OCI-LY7 (cell line): ENCODE measurements around the gene PRIM1. TPM values are rescaled to one million over a fixed set of nuclear protein-coding genes. Genes with fewer than 3 reads are reported as not detected.
"Not testable (repeated sequence)": the region's sequence is repeated elsewhere in the genome, so short reads cannot be mapped to it uniquely, and the experiment has no call there.

ENCODE experiments used
- BruUV-seq: library from RNA; stranded (reverse); fragments of 400-500 nt; replicated peaks from 2 replicates; lab custom pipeline; 2021; lab: Mats Ljungman, UMichigan
- CTCF ChIA-PET: fragments of 300-600 bp; sonication (Branson Sonifier 250); formaldehyde crosslinking; loops from one replicate; lab custom pipeline; 2022; ENCODE audit warnings: antibody characterized with exemption; ENCODE audit not compliant: unreplicated experiment; lab: Charles Lee
- POLR2A ChIA-PET: fragments of 300-600 bp; sonication (Branson Sonifier 250); formaldehyde crosslinking; loops from one replicate; lab custom pipeline; 2022; ENCODE audit warnings: antibody characterized with exemption; lab: Charles Lee
- DNase-seq: peaks from one replicate; pipeline ENCODE4 v3.0.0-alpha.2; 2015; ENCODE audit warnings: low spot score
- H2AFZ ChIP-seq: fragments of 200-600 bp; sonication (generic), shearing (Covaris generic); 2 replicates; pipeline ENCODE4 v1.6.1; 2014; ENCODE audit warnings: mild to moderate bottlenecking, antibody characterized with exemption, low read length, moderate library complexity
- H3K27ac ChIP-seq: fragments of 200-600 bp; sonication (generic); 2 replicates; pipeline ENCODE4 v1.5.1; 2014; ENCODE audit warnings: mixed run types, low read depth, mild to moderate bottlenecking, moderate library complexity, low read length, inconsistent platforms; ENCODE audit not compliant: poor library complexity, severe bottlenecking
- H3K36me3 ChIP-seq: fragments of 200-600 bp; sonication (generic); 2 replicates; pipeline ENCODE4 v1.6.1; 2014; ENCODE audit warnings: mild to moderate bottlenecking, antibody characterized with exemption, low read length, moderate library complexity, mixed read lengths; ENCODE audit not compliant: insufficient read depth
- H3K4me1 ChIP-seq: fragments of 200-600 bp; sonication (generic); 2 replicates; pipeline ENCODE4 v1.5.1; 2014; ENCODE audit warnings: mild to moderate bottlenecking, low read length; ENCODE audit not compliant: insufficient read depth, poor library complexity, severe bottlenecking
- H3K4me2 ChIP-seq: fragments of 200-600 bp; sonication (generic); 2 replicates; pipeline ENCODE4 v1.6.1; 2014; ENCODE audit warnings: mild to moderate bottlenecking, low read length
- H3K4me3 ChIP-seq: fragments of 200-600 bp; sonication (generic); 2 replicates; pipeline ENCODE4 v1.5.1; 2014; ENCODE audit warnings: mild to moderate bottlenecking, low read depth, low read length; ENCODE audit not compliant: poor library complexity, severe bottlenecking
- H3K79me2 ChIP-seq: fragments of 200-600 bp; sonication (generic); 2 replicates; pipeline ENCODE4 v1.6.1; 2016; ENCODE audit warnings: low read depth, mild to moderate bottlenecking, low read length, moderate library complexity, mixed read lengths; ENCODE audit not compliant: insufficient read depth
- H3K9me2 ChIP-seq: fragments of 200-600 bp; sonication (generic); 2 replicates; pipeline ENCODE4 v1.6.1; 2016; ENCODE audit warnings: mild to moderate bottlenecking, low read length, mixed read lengths; ENCODE audit not compliant: insufficient read depth
- H3K9me3 ChIP-seq: fragments of 200-600 bp; sonication (generic); 2 replicates; pipeline ENCODE4 v1.6.1; 2014; ENCODE audit warnings: mild to moderate bottlenecking, mixed run types, low read length, mixed read lengths
- H4K20me1 ChIP-seq: fragments of 200-600 bp; sonication (generic); 2 replicates; pipeline ENCODE4 v1.6.1; 2014; ENCODE audit warnings: mild to moderate bottlenecking, antibody characterized with exemption, low read length, moderate library complexity, mixed read lengths; ENCODE audit not compliant: insufficient read depth
- CTCF ChIP-seq: fragments of 200-600 bp; sonication (generic); conservative IDR thresholded peaks from 2 replicates; pipeline ENCODE4 v1.5.1; 2014; ENCODE audit warnings: mild to moderate bottlenecking, antibody characterized with exemption, low read length, moderate library complexity, mixed read lengths
- EZH2phosphoT487 ChIP-seq: fragments of 200-600 bp; sonication (generic); IDR thresholded peaks from 2 replicates; pipeline ENCODE4 v1.6.1; 2018; ENCODE audit warnings: low read depth, borderline replicate concordance, mild to moderate bottlenecking, mixed run types, antibody characterized with exemption, low read length, moderate library complexity, mixed read lengths
- intact Hi-C: fragments of 100-400 bp; cut with micrococcal nuclease; formaldehyde crosslinking; loops from one replicate; pipeline ENCODE4 v1.10.0; 2022; ENCODE audit not compliant: unreplicated experiment
- total RNA-seq, 2 experiments: library from RNA; depleted of rRNA in 1 of 2; stranded (reverse); fragments of >200 nt in 1 of 2; shearing (Covaris generic) in 1 of 2; gene quantifications; 2 replicates each; pipeline ENCODE4 v1.2.3, GENCODE V29; 2014 to 2022

PRIM1 gene
- total RNA-seq, 2 experiments from 2014 or later: 20.4 to 49.5 TPM

GRCh38 chr12:56713345-56713744, 38.8 kb downstream of the PRIM1 start:
- H3K27ac ChIP-seq: no peak overlapping the region
- TF ChIP-seq EZH2phosphoT487 (no peak), CTCF (no peak)
- peaks cover 17% of the 10 kb centered on the region for H3K4me1 ChIP-seq
- intact Hi-C loops: no loop called here
- BruUV-seq: no TSS peak
- ChIA-PET CTCF (no interaction called here), POLR2A (no interaction called here)
- H2AFZ ChIP-seq: no peak overlapping the region
- H3K36me3 ChIP-seq: peaks cover 72% of the 10 kb centered on the region
- no peak overlapping the region for H3K4me3 ChIP-seq
- no peaks in the 10 kb centered on the region for H3K9me2 ChIP-seq
- H3K79me2 ChIP-seq: peaks cover 34% of the 10 kb centered on the region
- H3K9me3 ChIP-seq: no peaks in the 10 kb centered on the region
- peaks cover 18% of the 10 kb centered on the region; the same call in 1 of the 2 replicates for H4K20me1 ChIP-seq
- H3K4me2 ChIP-seq: no peak overlapping the region
- no peak for DNase-seq

GRCh38 chr12:56709759-56710376, 42.3 kb downstream of the PRIM1 start:
- Histone ChIP-seq H3K4me2 (no peak overlapping the region), H3K9me2 (no peaks in the 10 kb centered on the region), H3K4me3 (no peak overlapping the region), H3K79me2 (peaks cover 3% of the 10 kb centered on the region; the same call in 1 of the 2 replicates), H2AFZ (no peak overlapping the region), H4K20me1 (no peaks in the 10 kb centered on the region), H3K36me3 (peaks cover 40% of the 10 kb centered on the region), H3K4me1 (no peaks in the 10 kb centered on the region), H3K27ac (no peak overlapping the region), H3K9me3 (no peaks in the 10 kb centered on the region)
- no peak for DNase-seq
- no peak for TF ChIP-seq EZH2phosphoT487
- no peak for TF ChIP-seq CTCF
- CTCF ChIA-PET: no interaction called here
- POLR2A ChIA-PET: interaction anchor here (0.6 to 1.0 kb wide), 6 partner anchors 9 to 530 kb away, joined by 3 to 4 read pairs (median 4); no protein-coding TSS in a partner anchor
- no TSS peak for BruUV-seq
- intact Hi-C loops: no loop called here

- H3K4me1 ChIP-seq, H3K4me2 ChIP-seq, DNase-seq, intact Hi-C loops, H3K4me3 ChIP-seq, H3K27ac ChIP-seq, BruUV-seq, H3K9me2 ChIP-seq, H2AFZ ChIP-seq, H4K20me1 ChIP-seq, CTCF ChIA-PET, H3K79me2 ChIP-seq, H3K36me3 ChIP-seq, H3K9me3 ChIP-seq: not testable (repeated sequence)
- POLR2A ChIA-PET: interaction anchor here (0.7 to 1.0 kb wide), 2 partner anchors 15 to 102 kb away, joined by 3 to 6 read pairs; no protein-coding TSS in a partner anchor
Observed at GRCh38 chr12:56704522-56704921, 47.6 kb downstream of the PRIM1 start.
